GM12875 (cell line): ENCODE measurements around the gene RAB17.

Experiments
- H3K4me3 ChIP-seq: one replicate; pipeline ENCODE4 v1.5.1; 2011; ENCODE audit warnings: low read depth, low read length, control low read depth
- TF ChIP-seq, protein P1 (sequence below): IDR thresholded peaks from 2 replicates; pipeline ENCODE4 v1.5.1; 2011; ENCODE audit warnings: low read depth, mild to moderate bottlenecking, control low read depth, inconsistent platforms, low read length, moderate library complexity, borderline replicate concordance; ENCODE audit not compliant: insufficient read depth

The RAB17 gene

DNA sequence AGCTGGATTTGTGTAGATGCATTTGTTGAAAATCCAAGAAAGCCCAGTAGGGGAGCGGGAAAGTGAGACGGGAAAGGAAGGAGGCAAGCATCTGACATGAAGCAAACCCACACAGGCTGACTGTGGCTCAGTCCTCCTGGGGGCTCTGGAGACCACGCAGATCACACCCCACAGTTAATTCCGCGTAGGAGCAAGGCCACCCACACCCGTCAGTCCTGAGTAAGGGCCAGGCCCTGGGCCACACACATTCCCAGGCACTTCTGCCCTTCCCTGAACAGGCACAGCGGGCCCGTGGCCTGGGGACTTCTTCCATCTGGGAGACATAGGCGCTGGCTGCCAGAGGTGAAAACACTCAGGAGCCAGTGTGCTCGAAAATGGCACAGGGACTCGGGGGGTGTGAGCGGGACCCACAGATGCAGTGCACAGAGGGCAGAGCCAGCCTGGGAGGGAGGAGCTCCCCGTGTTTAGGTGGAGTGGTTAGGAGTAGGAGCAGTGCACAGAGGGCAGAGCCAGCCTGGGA lies 43.6 kb downstream of the RAB17 start:
- TF ChIP-seq, protein P1, sequence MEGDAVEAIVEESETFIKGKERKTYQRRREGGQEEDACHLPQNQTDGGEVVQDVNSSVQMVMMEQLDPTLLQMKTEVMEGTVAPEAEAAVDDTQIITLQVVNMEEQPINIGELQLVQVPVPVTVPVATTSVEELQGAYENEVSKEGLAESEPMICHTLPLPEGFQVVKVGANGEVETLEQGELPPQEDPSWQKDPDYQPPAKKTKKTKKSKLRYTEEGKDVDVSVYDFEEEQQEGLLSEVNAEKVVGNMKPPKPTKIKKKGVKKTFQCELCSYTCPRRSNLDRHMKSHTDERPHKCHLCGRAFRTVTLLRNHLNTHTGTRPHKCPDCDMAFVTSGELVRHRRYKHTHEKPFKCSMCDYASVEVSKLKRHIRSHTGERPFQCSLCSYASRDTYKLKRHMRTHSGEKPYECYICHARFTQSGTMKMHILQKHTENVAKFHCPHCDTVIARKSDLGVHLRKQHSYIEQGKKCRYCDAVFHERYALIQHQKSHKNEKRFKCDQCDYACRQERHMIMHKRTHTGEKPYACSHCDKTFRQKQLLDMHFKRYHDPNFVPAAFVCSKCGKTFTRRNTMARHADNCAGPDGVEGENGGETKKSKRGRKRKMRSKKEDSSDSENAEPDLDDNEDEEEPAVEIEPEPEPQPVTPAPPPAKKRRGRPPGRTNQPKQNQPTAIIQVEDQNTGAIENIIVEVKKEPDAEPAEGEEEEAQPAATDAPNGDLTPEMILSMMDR, result no peak
- H3K4me3 ChIP-seq, result no peak overlapping the region

DNA sequence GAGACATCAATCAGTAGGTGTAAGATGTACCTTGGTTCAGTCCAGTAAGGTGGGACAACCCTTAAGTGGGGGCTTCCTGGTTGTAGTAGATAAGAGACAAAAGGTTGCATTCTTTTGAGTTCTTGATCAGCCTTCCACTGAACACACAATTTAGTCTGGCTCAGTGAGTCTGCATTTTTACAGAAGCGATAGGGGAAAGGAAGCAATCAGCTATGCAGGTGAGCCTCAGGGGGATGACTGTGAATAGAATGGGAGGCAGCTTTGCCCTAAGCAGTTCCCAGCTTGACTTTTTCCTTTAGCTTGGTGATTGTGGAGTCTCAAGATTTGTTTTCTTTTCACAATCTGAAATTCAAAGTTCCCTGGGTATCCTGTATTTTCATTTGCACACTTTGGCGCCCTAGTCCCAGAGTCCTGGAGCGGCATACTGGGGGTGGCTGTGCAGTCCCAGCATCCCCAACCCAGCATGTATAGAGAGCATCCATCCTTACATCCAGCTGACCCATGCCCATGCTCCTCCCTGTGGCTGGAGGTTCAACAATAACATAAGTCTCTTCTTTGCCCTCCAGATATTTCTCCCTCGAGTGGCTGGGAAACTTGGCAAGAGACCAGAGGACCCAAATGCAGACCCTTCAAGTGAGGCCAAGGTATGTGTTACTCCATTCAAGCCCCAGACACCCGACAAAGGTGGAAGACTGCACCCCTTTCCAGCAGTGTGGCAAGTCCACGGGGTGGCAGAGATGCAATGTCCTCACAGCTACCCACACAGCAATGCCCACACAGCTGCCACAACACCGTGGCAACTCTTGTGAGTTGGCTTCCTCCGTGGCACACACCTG lies 44.3 kb downstream of the RAB17 start:
- no peak overlapping the region for H3K4me3 ChIP-seq
- TF ChIP-seq, protein P1, result no peak

DNA sequence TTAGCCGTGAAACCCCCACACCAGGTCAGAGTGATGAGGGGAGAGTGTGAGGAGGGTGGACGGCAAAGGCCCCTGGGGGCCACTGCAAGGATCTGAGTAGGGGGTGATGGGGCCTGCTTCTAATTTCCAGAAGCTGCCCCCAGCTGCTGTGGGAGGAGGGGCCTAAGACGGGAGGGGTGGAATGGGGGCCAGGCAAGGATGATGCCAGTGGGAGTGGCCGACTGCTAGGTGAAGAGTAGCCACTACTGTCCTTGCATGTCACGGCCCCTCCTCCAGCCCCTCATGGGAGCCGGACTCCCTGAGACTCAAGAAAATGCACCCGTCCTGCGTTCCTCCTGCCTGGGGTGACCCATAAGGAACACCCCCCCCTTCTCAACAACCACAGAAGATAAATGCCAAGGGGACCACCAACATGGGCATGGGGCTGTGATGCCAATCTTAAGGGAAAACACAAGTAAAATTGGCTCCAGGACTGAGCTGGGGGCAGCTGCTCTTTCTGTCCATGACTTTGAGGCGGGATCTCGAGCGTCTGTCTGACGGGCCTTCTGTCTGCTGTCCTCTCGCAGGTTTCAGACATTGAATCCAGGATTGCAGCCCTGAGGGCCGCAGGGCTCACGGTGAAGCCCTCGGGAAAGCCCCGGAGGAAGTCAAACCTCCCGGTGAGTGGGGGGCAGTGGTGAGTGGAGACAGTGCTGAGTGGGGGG lies 48.4 kb downstream of the RAB17 start:
- TF ChIP-seq, protein P1, result no peak
- no peak overlapping the region for H3K4me3 ChIP-seq

DNA sequence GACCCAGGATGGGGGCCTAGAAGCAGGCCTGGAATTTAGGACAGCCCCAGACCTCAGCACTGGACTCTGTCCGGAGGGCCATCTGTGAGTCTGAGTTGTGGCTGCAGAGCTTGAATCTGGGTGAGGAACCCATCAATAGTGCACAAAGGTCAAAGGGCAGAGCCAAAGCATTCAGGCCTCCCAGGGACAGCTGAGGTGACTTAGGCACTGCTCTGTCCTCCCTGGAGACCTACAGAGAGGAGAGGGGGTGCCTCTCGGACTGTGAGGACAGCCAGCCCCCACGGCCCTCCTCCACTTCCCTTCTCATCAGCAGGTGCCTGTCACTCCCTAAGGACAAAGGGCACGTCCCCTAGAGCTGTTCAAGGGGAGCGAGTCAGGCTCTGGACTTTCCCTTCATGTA lies 49.3 kb downstream of the RAB17 start:
- no peak overlapping the region for H3K4me3 ChIP-seq
- TF ChIP-seq, protein P1, result no peak

DNA sequence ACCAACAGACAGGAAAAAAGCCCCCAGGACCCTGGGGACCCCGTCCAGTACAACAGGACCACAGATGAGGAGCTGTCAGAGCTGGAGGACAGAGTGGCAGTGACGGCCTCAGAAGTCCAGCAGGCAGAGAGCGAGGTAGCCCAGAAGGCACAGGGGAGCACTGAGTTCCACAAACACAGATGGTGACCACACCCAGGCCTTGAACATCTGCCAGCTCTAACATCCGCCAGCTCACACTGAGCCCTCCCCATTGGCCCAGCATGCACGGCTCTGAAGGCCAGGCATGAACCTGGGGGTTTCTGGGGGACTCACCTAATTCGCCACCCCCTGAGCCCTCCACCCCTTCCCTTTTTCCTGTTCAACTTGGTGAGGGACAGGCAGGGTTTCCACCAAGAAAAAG lies 49.7 kb downstream of the RAB17 start:
- TF ChIP-seq, protein P1, result no peak

DNA sequence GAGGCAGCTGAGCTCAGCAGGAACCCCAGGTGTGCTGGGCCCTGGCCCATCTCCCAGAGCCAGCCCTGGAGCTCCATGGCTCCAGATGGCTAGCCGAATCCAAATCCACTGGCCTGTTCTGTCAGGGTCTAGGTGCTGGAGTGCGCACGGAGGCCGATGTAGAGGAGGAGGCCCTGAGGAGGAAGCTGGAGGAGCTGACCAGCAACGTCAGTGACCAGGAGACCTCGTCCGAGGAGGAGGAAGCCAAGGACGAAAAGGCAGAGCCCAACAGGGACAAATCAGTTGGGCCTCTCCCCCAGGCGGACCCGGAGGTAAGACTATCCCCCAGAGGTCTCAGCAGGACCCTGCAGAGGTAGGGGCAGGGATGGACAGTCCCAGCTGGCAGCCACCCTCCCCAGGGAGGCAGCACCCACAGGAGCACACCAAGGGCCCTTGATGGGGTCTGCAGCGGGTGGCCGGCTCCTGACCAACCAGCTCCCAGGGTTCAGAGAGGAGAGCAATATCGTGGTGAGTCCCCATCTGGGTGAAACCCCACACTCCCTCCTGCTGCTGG lies 50.2 kb downstream of the RAB17 start:
- TF ChIP-seq, protein P1, result no peak
- no peak overlapping the region for H3K4me3 ChIP-seq

More for the DNA sequence above, 49.7 kb downstream of the RAB17 start:
- H3K4me3 ChIP-seq, result no peak overlapping the region
